HepG2 (cell line): ENCODE results near the gene OST4.

Experiments used
- HOXA9 ChIP-seq: sonication (generic); formaldehyde crosslinking; IDR thresholded peaks from 2 replicates; pipeline ENCODE4 v1.8.1; 2022; ENCODE audit warnings: missing genetic modification reagents, mild to moderate bottlenecking, moderate library complexity, borderline replicate concordance
- PCBP1 ChIP-seq: fragments of 200-400 bp; formaldehyde crosslinking; IDR thresholded peaks from 2 replicates; pipeline ENCODE4 v1.6.1; 2017; ENCODE audit warnings: mild to moderate bottlenecking, low read depth, low read length, borderline replicate concordance
- RFX5 ChIP-seq: IDR thresholded peaks from 2 replicates; pipeline ENCODE4 v1.6.1; 2011; ENCODE audit warnings: low read depth, low read length, improper control_type of control experiment
- SNRNP70 ChIP-seq: fragments of 200-400 bp; formaldehyde crosslinking; IDR thresholded peaks from 2 replicates; pipeline ENCODE4 v1.6.1; 2017; ENCODE audit warnings: mild to moderate bottlenecking, low read depth, low read length, moderate library complexity
- TCF7L2 ChIP-seq: IDR thresholded peaks from 2 replicates; pipeline ENCODE4 v1.6.1; 2011; ENCODE audit warnings: mild to moderate bottlenecking, low read depth, low read length, moderate library complexity
- ZBTB14 ChIP-seq: sonication (generic); formaldehyde crosslinking; IDR thresholded peaks from 2 replicates; pipeline ENCODE4 v1.4.0; 2020; ENCODE audit warnings: missing genetic modification reagents
- ZNF318 ChIP-seq: sonication (generic); formaldehyde crosslinking; IDR thresholded peaks from 2 replicates; pipeline ENCODE4 v1.4.0; 2020; ENCODE audit warnings: mild to moderate bottlenecking, missing genetic modification reagents
- TF ChIP-seq, protein P1 (sequence below): sonication (generic); formaldehyde crosslinking; IDR thresholded peaks from 2 replicates; pipeline ENCODE4 v1.5.0; 2020; ENCODE audit warnings: mild to moderate bottlenecking, missing genetic modification reagents, moderate library complexity
- TF ChIP-seq, protein P2 (sequence below): sonication (generic); formaldehyde crosslinking; IDR thresholded peaks from 2 replicates; pipeline ENCODE4 v1.4.0; 2020; ENCODE audit warnings: mild to moderate bottlenecking, missing genetic modification reagents
- TF ChIP-seq, protein P3 (sequence below): sonication (generic); formaldehyde crosslinking; IDR thresholded peaks from 2 replicates; pipeline ENCODE4 v1.8.0; 2022; ENCODE audit warnings: mild to moderate bottlenecking, missing genetic modification reagents

DNA sequence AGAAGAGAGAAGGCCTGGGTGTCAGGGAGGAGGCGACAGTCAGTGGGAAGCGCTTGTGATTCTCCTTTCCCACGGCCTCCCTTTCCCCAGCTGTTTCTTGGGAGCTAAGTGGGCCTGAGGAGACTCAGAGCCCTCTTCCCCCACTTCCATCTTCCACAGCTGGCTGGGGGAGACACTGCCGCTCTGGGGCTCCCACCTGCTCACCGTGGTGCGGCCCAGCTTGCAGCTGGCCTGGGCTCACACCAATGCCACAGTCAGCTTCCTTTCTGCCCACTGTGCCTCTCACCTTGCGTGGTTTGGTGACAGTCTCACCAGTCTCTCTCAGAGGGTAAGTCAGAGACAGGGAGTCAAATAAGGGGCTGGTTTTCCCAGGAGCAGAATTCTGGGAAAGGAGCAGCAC, 31.6 kb downstream of the OST4 start:
- TF ChIP-seq, protein P1, sequence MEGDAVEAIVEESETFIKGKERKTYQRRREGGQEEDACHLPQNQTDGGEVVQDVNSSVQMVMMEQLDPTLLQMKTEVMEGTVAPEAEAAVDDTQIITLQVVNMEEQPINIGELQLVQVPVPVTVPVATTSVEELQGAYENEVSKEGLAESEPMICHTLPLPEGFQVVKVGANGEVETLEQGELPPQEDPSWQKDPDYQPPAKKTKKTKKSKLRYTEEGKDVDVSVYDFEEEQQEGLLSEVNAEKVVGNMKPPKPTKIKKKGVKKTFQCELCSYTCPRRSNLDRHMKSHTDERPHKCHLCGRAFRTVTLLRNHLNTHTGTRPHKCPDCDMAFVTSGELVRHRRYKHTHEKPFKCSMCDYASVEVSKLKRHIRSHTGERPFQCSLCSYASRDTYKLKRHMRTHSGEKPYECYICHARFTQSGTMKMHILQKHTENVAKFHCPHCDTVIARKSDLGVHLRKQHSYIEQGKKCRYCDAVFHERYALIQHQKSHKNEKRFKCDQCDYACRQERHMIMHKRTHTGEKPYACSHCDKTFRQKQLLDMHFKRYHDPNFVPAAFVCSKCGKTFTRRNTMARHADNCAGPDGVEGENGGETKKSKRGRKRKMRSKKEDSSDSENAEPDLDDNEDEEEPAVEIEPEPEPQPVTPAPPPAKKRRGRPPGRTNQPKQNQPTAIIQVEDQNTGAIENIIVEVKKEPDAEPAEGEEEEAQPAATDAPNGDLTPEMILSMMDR = no peak
- TF ChIP-seq HOXA9 (no peak), SNRNP70 (no peak), RFX5 (no peak), TCF7L2 (no peak), PCBP1 (no peak), ZNF318 (CRISPR knock-in tag) (no peak), ZBTB14 (CRISPR knock-in tag) (no peak)
- TF ChIP-seq, protein P2, sequence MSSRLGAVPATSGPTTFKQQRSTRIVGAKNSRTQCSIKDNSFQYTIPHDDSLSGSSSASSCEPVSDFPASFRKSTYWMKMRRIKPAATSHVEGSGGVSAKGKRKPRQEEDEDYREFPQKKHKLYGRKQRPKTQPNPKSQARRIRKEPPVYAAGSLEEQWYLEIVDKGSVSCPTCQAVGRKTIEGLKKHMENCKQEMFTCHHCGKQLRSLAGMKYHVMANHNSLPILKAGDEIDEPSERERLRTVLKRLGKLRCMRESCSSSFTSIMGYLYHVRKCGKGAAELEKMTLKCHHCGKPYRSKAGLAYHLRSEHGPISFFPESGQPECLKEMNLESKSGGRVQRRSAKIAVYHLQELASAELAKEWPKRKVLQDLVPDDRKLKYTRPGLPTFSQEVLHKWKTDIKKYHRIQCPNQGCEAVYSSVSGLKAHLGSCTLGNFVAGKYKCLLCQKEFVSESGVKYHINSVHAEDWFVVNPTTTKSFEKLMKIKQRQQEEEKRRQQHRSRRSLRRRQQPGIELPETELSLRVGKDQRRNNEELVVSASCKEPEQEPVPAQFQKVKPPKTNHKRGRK (CRISPR knock-in tag) = no peak
- TF ChIP-seq, protein P3, sequence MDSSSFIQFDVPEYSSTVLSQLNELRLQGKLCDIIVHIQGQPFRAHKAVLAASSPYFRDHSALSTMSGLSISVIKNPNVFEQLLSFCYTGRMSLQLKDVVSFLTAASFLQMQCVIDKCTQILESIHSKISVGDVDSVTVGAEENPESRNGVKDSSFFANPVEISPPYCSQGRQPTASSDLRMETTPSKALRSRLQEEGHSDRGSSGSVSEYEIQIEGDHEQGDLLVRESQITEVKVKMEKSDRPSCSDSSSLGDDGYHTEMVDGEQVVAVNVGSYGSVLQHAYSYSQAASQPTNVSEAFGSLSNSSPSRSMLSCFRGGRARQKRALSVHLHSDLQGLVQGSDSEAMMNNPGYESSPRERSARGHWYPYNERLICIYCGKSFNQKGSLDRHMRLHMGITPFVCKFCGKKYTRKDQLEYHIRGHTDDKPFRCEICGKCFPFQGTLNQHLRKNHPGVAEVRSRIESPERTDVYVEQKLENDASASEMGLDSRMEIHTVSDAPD (CRISPR knock-in tag) = no peak
